GM12801 (cell line): ENCODE data around the gene CCDC97.

Experiments used
- TF ChIP-seq, protein P1 (sequence below): IDR thresholded peaks from one replicate; pipeline ENCODE4 v1.5.1; 2011; ENCODE audit warnings: control low read depth; ENCODE audit not compliant: insufficient read length; ENCODE audit errors: extremely low read depth

The CCDC97 gene

DNA sequence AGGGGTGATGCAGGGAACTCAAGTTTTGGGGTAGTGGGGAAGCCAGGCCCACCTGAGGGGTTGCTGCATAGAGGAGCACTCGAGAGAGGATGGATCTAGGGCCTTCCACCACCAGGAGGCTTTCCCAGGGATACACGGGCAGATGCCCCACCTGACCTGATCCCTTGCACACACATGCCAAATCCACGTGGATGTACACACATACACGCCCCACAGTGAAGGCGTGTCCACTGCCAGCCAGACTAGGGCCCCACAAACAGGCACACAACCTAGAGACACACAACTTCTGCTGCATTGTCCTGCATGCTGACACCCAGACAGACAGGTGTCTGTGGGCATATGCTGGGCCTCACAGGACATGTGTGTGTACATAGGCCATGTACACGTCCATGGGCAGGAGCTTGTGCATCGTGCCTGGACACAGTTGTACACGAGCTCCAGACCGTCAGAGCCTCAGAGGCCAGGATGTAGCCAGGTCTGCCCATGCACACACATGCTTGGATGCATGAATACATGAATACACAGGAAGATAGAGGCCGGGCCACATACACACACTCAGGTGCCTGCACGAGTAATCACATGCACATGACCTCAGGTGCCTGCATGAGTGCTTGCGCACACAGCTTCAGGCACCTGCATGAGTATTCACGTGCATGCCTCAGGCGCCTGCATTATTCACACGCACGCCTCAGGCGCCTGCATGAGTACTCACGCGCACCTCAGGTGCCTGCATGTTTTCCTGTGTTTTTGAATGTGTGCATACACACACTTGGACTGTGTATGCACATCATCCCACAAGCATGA lies 8.9 kb downstream of the CCDC97 start:
- TF ChIP-seq, protein P1, sequence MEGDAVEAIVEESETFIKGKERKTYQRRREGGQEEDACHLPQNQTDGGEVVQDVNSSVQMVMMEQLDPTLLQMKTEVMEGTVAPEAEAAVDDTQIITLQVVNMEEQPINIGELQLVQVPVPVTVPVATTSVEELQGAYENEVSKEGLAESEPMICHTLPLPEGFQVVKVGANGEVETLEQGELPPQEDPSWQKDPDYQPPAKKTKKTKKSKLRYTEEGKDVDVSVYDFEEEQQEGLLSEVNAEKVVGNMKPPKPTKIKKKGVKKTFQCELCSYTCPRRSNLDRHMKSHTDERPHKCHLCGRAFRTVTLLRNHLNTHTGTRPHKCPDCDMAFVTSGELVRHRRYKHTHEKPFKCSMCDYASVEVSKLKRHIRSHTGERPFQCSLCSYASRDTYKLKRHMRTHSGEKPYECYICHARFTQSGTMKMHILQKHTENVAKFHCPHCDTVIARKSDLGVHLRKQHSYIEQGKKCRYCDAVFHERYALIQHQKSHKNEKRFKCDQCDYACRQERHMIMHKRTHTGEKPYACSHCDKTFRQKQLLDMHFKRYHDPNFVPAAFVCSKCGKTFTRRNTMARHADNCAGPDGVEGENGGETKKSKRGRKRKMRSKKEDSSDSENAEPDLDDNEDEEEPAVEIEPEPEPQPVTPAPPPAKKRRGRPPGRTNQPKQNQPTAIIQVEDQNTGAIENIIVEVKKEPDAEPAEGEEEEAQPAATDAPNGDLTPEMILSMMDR = no peak

DNA sequence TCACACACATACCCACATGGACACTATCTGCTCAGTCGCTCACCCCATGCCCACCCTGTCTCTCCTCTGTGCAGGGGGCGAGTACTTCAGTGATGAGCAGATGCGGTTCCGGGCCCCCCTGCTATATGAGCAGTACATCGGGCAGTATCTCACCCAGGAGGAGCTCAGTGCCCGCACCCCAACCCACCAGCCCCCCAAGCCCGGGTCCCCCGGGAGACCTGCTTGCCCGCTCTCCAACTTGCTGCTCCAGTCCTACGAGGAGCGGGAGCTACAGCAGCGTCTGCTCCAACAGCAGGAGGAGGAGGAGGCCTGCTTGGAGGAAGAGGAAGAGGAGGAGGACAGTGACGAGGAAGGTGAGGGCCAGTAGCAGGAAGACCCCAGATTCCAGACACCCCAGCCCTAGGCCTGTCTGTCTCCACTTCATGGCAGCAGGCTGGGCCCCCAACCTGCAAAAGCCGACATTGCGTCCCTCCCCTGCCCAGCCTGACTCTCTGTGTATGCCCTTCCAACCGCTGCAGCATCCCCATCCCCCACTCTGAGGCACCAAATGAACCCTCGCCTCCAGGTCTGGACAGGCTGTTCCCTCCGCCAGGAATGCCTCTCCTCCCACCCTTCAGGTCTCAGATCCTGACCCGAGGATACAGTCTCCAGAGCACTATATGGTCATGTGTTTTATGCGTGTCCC lies 9.7 kb downstream of the CCDC97 start:
- TF ChIP-seq, protein P1 = no peak

DNA sequence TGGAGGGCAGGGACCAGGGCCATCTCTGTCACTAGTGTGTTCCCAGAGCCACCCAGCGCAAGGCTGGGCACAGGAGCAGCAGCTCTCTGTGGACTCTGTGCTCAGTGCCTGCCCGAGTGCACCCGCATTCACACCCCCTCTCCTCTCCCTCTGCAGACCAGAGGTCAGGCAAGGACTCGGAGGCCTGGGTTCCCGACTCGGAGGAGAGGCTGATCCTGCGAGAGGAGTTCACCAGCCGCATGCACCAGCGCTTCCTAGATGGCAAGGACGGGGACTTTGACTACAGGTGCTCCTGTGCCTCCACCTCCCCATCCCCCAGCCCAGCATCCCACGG lies 10.2 kb downstream of the CCDC97 start:
- TF ChIP-seq, protein P1 = no peak

DNA sequence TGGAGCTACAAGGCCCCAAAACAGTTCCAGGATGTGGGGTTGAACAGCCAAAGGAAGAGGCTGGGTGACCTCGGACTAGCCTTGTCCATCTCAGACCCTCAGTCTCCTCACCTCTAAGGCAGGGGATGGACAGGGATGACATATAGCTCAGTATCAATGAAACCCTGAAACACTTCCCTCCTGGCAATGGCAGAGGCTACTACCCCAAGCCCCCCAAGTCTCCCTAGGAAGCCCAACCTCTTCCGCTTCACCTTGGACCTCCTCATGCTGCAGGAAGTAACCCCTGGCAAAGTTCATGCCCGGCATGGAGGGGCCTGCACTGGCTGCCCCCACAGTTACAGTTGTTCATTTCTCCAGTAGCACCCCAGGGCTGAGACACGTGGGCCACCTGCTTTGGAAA lies 10.6 kb downstream of the CCDC97 start:
- TF ChIP-seq, protein P1 = no peak

DNA sequence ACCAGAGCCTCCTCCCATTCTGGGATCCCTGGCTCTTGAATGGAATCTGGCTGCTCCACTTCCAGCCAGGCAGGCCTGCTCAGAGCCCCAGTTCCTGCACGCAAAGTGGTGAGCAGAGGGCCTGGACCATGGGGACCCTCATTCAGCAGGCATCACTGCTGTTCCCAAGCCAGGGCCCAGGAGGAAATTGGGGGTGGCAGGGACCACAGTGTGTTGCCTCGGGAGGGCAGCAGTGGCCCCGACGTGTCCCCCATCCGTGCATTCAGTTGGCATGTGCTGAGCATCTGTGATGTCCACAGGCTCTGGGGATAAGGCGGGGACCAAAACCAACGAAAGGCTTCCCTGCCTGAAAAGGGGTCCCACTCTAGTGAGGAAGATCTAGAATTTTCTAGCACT lies 11.2 kb downstream of the CCDC97 start:
- TF ChIP-seq, protein P1 = no peak

DNA sequence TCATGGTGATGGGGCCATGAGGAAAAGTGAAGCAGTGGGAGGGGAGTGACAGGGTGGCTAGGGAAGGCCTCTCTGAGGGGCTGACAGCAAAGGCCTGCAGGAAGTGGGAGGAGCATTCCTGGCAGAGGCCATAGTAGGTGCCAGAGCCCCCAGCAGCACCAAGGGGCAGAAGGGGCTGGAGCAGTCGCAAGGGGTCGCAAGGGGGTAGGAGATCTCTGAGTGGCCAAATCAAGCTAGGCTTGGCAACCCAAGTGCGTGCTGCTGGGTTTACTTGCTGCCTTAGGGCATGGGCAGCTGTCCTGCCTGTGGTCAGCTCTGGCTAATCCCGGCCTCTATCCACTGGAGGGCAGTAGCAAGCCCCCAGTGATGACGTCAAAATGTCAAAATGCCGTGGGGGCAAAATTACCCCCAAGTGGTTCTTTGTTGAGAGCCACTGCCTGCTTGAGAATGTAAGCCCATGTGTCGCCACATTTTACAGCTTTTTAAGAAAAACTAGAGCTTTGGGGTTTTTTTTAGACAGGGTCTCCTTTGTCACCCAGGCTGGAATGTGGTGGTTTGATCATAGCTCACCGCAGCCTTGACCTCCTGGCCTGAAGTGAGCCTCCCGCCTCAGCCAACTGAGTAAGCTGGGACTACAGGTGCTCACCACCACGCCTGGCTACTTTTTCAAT lies 11.8 kb downstream of the CCDC97 start:
- TF ChIP-seq, protein P1 = no peak

DNA sequence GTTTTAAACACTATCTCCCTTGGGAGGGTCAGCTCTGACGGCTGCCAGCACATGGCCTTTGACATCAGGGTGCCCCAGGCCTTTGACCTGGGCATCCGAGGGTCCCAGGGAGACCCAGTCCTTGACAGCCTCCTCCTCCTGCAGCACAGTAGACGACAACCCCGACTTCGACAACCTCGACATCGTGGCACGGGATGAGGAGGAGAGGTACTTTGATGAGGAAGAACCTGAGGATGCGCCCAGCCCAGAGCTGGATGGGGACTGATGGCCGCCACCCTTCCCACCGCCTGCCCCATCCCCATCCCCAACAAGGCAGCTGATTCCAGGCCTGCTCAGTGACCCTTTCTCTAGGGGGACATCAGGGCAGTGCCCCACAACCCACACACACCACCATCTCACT lies 12.5 kb downstream of the CCDC97 start:
- TF ChIP-seq, protein P1 = no peak
